Neural cell (in vitro differentiated cells): ENCODE results near the gene EGLN2.

Experiments used
- EP300 ChIP-seq: fragments of 450-650 bp; conservative IDR thresholded peaks from 2 replicates; pipeline ENCODE4 v1.6.1; 2014; ENCODE audit warnings: antibody characterized with exemption, mild to moderate bottlenecking, moderate library complexity; ENCODE audit not compliant: poor library complexity, severe bottlenecking
- EZH2 ChIP-seq: fragments of 200-600, 300-800 bp; shearing (Covaris generic), sonication (generic); IDR thresholded peaks from 2 replicates; pipeline ENCODE4 v1.6.1; 2014; ENCODE audit warnings: antibody characterized with exemption, low read length, borderline replicate concordance, mild to moderate bottlenecking; ENCODE audit not compliant: insufficient read depth, poor library complexity, severe bottlenecking
- POLR2AphosphoS5 ChIP-seq: IDR thresholded peaks from 2 replicates; pipeline ENCODE4 v1.6.1; 2012
- RAD21 ChIP-seq: fragments of 450-650 bp; conservative IDR thresholded peaks from 2 replicates; pipeline ENCODE4 v1.6.1; 2014; ENCODE audit warnings: antibody characterized with exemption, mild to moderate bottlenecking, moderate library complexity
- TAF1 ChIP-seq: IDR thresholded peaks from 2 replicates; pipeline ENCODE4 v1.6.1; 2012; ENCODE audit warnings: low read depth
- TF ChIP-seq, protein P1 (sequence below): fragments of 450-650 bp; IDR thresholded peaks from 2 replicates; pipeline ENCODE4 v1.5.1; 2014; ENCODE audit warnings: antibody characterized with exemption, mild to moderate bottlenecking, moderate library complexity; ENCODE audit not compliant: poor library complexity, severe bottlenecking
- TF ChIP-seq, protein P2 (sequence below): IDR thresholded peaks from 2 replicates; pipeline ENCODE4 v1.6.1; 2012; ENCODE audit warnings: borderline replicate concordance

DNA sequence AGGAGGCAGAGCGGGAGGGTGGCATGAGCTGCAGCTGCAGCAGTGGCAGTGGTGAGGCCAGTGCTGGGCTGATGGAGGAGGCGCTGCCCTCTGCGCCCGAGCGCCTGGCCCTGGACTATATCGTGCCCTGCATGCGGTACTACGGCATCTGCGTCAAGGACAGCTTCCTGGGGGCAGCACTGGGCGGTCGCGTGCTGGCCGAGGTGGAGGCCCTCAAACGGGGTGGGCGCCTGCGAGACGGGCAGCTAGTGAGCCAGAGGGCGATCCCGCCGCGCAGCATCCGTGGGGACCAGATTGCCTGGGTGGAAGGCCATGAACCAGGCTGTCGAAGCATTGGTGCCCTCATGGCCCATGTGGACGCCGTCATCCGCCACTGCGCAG is 2.0 kb downstream of the EGLN2 start:
- TF ChIP-seq, protein P1, sequence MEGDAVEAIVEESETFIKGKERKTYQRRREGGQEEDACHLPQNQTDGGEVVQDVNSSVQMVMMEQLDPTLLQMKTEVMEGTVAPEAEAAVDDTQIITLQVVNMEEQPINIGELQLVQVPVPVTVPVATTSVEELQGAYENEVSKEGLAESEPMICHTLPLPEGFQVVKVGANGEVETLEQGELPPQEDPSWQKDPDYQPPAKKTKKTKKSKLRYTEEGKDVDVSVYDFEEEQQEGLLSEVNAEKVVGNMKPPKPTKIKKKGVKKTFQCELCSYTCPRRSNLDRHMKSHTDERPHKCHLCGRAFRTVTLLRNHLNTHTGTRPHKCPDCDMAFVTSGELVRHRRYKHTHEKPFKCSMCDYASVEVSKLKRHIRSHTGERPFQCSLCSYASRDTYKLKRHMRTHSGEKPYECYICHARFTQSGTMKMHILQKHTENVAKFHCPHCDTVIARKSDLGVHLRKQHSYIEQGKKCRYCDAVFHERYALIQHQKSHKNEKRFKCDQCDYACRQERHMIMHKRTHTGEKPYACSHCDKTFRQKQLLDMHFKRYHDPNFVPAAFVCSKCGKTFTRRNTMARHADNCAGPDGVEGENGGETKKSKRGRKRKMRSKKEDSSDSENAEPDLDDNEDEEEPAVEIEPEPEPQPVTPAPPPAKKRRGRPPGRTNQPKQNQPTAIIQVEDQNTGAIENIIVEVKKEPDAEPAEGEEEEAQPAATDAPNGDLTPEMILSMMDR, result no peak
- TF ChIP-seq TAF1 (no peak), POLR2AphosphoS5 (no peak), EP300 (no peak), RAD21 (no peak), EZH2 (no peak)
- TF ChIP-seq, protein P2, sequence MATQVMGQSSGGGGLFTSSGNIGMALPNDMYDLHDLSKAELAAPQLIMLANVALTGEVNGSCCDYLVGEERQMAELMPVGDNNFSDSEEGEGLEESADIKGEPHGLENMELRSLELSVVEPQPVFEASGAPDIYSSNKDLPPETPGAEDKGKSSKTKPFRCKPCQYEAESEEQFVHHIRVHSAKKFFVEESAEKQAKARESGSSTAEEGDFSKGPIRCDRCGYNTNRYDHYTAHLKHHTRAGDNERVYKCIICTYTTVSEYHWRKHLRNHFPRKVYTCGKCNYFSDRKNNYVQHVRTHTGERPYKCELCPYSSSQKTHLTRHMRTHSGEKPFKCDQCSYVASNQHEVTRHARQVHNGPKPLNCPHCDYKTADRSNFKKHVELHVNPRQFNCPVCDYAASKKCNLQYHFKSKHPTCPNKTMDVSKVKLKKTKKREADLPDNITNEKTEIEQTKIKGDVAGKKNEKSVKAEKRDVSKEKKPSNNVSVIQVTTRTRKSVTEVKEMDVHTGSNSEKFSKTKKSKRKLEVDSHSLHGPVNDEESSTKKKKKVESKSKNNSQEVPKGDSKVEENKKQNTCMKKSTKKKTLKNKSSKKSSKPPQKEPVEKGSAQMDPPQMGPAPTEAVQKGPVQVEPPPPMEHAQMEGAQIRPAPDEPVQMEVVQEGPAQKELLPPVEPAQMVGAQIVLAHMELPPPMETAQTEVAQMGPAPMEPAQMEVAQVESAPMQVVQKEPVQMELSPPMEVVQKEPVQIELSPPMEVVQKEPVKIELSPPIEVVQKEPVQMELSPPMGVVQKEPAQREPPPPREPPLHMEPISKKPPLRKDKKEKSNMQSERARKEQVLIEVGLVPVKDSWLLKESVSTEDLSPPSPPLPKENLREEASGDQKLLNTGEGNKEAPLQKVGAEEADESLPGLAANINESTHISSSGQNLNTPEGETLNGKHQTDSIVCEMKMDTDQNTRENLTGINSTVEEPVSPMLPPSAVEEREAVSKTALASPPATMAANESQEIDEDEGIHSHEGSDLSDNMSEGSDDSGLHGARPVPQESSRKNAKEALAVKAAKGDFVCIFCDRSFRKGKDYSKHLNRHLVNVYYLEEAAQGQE, result no peak
